Breast epithelium (tissue), 3 donors: Measurements from ENCODE around the gene PDIA2.

ENCODE experiments used
- CTCF ChIP-seq, 3 donors: fragments of 450-650 bp; IDR thresholded peaks; one replicate each; pipeline ENCODE4 v1.5.1; 2016 to 2017; ENCODE audit warnings: antibody characterized with exemption in 3 of 3, mild to moderate bottlenecking in 3 of 3, moderate library complexity in 3 of 3
- POLR2A ChIP-seq: fragments of 450-650 bp; IDR thresholded peaks from one replicate; pipeline ENCODE4 v1.6.1; 2016; ENCODE audit warnings: antibody characterized with exemption, mild to moderate bottlenecking, moderate library complexity

GRCh38 chr16:280552-280951 is 2.4 kb upstream of the PDIA2 start, which contains the start of gene ARHGDIG:
- no peak for TF ChIP-seq POLR2A
- TF ChIP-seq CTCF (IDR thresholded peaks at IDR 0.05), result no peak
